Endodermal cell (in vitro differentiated cells): ENCODE measurements around the gene BCL11A. TPM values are rescaled to one million over a fixed set of nuclear protein-coding genes. Genes with fewer than 3 reads are reported as not detected.

ENCODE experiments used
- DNase-seq: peaks from one replicate; pipeline ENCODE4 v3.0.0-alpha.2; 2017
- H3K27ac ChIP-seq: 2 replicates; pipeline ENCODE4 v1.5.1; 2013; ENCODE audit warnings: mild to moderate bottlenecking, low read depth, low read length, moderate library complexity
- H3K27me3 ChIP-seq: 2 replicates; pipeline ENCODE4 v1.6.1; 2013; ENCODE audit warnings: mild to moderate bottlenecking, low read length, moderate library complexity; ENCODE audit not compliant: insufficient read depth, control insufficient read depth, poor library complexity, severe bottlenecking
- H3K36me3 ChIP-seq: 2 replicates; pipeline ENCODE4 v1.7.0; 2013; ENCODE audit warnings: mild to moderate bottlenecking, low read length, moderate library complexity; ENCODE audit not compliant: control insufficient read depth, insufficient read depth
- H3K4me1 ChIP-seq: one replicate; pipeline ENCODE4 v1.7.0; 2013; ENCODE audit warnings: low read length; ENCODE audit not compliant: control insufficient read depth, insufficient read depth
- H3K4me3 ChIP-seq: 2 replicates; pipeline ENCODE4 v1.5.1; 2013; ENCODE audit warnings: mild to moderate bottlenecking, low read length, moderate library complexity
- H3K9ac ChIP-seq: 2 replicates; pipeline ENCODE4 v1.6.1; 2013; ENCODE audit warnings: mild to moderate bottlenecking, low read length, moderate library complexity; ENCODE audit not compliant: poor library complexity, severe bottlenecking; ENCODE audit errors: extremely low read depth
- H3K9me3 ChIP-seq: 2 replicates; pipeline ENCODE4 v1.6.1; 2013; ENCODE audit warnings: mild to moderate bottlenecking, low read length, moderate library complexity; ENCODE audit not compliant: control insufficient read depth
- H3K27ac Mint-ChIP-seq: 2 replicates; pipeline ENCODE4 v1.8.0; 2020; ENCODE audit warnings: mixed read lengths
- H3K27me3 Mint-ChIP-seq: 2 replicates; pipeline ENCODE4 v1.8.0; 2021; ENCODE audit warnings: mild to moderate bottlenecking, mixed read lengths; ENCODE audit not compliant: insufficient read depth
- H3K36me3 Mint-ChIP-seq: 2 replicates; pipeline ENCODE4 v1.8.0; 2020; ENCODE audit warnings: low read depth, mixed read lengths
- H3K4me1 Mint-ChIP-seq: 2 replicates; pipeline ENCODE4 v1.8.0; 2020; ENCODE audit warnings: mixed read lengths
- H3K4me3 Mint-ChIP-seq: 2 replicates; pipeline ENCODE4 v1.8.0; 2020; ENCODE audit warnings: mild to moderate bottlenecking, moderate library complexity, mixed read lengths
- H3K9me3 Mint-ChIP-seq: 2 replicates; pipeline ENCODE4 v1.8.0; 2020; ENCODE audit warnings: mild to moderate bottlenecking, mixed read lengths
- WGBS, 2 experiments: methylation state at CpG; one replicate each; pipeline versions ENCODE4 v1.1.5 to v1.1.7; 2013; ENCODE audit warnings: missing lambda C conversion rate in 2 of 2, mixed read lengths in 1 of 2; ENCODE audit not compliant: insufficient coverage in 1 of 2, insufficient read length in 1 of 2; 5-methylcytosine and 5-hydroxymethylcytosine counted together
- total RNA-seq, 2 donors: library from RNA; stranded (reverse); fragmentation: NEBNext Ultra II Directional in 1 of 2; extraction: Animal tissue kit (Norgen Biotek cat#: 25700) in 1 of 2; gene quantifications; 2 replicates in 1 of 2; 3 replicates in 1 of 2; pipeline ENCODE4 v1.2.1, GENCODE V29; 2021
- TF ChIP-seq, protein P1 (sequence below): fragments of 200-600 bp; sonication (generic); conservative IDR thresholded peaks from 2 replicates; pipeline ENCODE4 v1.5.0; 2021; ENCODE audit warnings: antibody characterized with exemption, mild to moderate bottlenecking

The BCL11A gene
- total RNA-seq, 2 donors from 2014 or later = 14.7 to 16.3 TPM

DNA sequence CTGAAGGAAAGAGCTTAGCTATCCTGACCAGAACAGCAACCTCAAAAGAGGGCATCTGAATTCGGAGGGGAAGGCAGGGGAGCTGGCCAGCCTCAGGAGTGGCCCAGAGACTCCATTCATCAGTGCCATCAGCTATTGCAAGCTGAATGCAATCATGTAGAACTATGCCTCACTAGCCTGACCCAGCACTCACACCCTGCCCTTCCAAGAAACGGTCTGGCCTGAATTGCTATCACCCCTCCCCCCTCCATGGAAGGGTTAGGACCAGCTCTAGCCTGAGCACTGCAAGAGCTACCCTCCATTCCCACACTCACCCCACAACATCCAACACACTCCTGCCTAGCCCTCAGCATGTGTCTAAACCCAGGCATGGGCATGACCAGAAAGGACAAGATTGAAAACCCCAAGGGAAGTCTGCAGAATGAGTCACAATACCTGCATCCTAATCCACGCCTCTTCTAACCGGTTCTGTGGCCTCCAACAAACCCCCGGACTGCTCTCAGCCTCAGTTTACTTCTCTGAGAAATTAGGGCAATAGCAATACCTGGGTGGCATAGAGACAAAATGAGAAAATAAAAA is 120.3 kb downstream of the BCL11A start:
- Mint-ChIP-seq H3K27ac (no peak overlapping the region), H3K4me3 (no peak overlapping the region), H3K4me1 (peaks cover 31% of the 10 kb centered on the region), H3K9me3 (no peaks in the 10 kb centered on the region), H3K27me3 (peaks cover 18% of the 10 kb centered on the region), H3K36me3 (no peaks in the 10 kb centered on the region)
- TF ChIP-seq, protein P1, sequence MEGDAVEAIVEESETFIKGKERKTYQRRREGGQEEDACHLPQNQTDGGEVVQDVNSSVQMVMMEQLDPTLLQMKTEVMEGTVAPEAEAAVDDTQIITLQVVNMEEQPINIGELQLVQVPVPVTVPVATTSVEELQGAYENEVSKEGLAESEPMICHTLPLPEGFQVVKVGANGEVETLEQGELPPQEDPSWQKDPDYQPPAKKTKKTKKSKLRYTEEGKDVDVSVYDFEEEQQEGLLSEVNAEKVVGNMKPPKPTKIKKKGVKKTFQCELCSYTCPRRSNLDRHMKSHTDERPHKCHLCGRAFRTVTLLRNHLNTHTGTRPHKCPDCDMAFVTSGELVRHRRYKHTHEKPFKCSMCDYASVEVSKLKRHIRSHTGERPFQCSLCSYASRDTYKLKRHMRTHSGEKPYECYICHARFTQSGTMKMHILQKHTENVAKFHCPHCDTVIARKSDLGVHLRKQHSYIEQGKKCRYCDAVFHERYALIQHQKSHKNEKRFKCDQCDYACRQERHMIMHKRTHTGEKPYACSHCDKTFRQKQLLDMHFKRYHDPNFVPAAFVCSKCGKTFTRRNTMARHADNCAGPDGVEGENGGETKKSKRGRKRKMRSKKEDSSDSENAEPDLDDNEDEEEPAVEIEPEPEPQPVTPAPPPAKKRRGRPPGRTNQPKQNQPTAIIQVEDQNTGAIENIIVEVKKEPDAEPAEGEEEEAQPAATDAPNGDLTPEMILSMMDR = no peak
- H3K4me1 ChIP-seq = peaks cover 8% of the 10 kb centered on the region
- H3K9me3 ChIP-seq = no peaks in the 10 kb centered on the region
- H3K27ac ChIP-seq = no peak overlapping the region
- H3K9ac ChIP-seq = no peak overlapping the region
- 84 to 86% methylated on average over 5 of the region's 5 CpGs for WGBS, 2 experiments
- H3K36me3 ChIP-seq = no peaks in the 10 kb centered on the region
- H3K4me3 ChIP-seq = no peak overlapping the region
- no peak for DNase-seq
- peaks cover 8% of the 10 kb centered on the region for H3K27me3 ChIP-seq

DNA sequence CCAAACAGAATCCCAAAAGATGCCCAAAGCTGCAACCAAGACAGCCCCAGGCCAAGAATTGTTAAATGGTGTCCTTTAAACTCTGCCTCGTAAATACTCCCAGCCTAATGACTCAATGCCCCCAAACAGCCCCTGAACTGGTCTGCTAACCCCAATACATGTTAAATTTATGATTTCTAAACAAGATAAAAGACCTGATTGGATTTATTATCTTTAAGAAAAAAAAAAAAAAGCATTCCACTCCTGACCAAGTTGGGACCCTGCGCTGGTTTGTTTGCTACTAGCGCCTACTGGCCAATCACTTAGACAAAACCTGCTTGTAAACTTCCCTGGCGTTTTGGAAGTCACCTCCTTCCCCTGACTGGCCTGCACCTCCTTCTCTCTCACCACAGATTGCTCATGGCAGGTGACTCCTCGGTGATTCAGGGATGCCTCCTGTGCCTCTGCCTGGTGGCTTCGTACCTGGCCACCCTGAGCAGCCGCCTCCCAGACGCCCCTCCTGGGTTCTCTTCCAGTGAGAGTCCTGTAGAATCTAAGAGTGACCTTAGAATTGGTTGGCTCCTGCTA is 121.3 kb downstream of the BCL11A start:
- H3K27me3 ChIP-seq = peaks cover 5% of the 10 kb centered on the region
- no peak overlapping the region for H3K27ac ChIP-seq
- no peak overlapping the region for H3K4me3 Mint-ChIP-seq
- H3K4me1 Mint-ChIP-seq = peaks cover 23% of the 10 kb centered on the region
- WGBS, 2 experiments = 91 to 99% methylated on average over 6 to 8 of the region's 8 CpGs
- H3K27me3 Mint-ChIP-seq = peaks cover 17% of the 10 kb centered on the region
- no peak overlapping the region for H3K4me3 ChIP-seq
- no peaks in the 10 kb centered on the region for H3K9me3 Mint-ChIP-seq
- no peak overlapping the region for H3K27ac Mint-ChIP-seq
- H3K9ac ChIP-seq = no peak overlapping the region
- no peak for DNase-seq
- no peaks in the 10 kb centered on the region for H3K36me3 ChIP-seq
- H3K36me3 Mint-ChIP-seq = no peaks in the 10 kb centered on the region
- no peaks in the 10 kb centered on the region for H3K9me3 ChIP-seq
- peaks cover 8% of the 10 kb centered on the region for H3K4me1 ChIP-seq
- TF ChIP-seq, protein P1 = no peak

DNA sequence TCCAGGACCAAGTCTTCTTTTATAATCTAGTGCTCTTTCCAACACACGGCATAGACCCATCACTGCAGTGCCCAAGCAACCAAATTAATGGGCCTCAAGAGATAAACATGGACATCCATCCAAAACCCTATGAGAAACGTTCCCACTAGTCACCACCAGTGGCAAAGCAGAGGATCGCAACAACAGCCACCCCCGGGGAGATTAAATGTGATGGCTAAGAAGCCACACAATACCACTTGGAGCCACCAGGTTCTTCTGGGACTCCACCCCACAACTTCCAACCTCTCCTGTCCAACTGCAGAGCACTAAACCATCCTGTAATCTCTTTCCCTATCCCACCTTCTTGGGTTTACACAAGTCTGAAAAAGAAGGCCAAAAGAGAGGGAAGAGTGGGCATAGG is 123.8 kb downstream of the BCL11A start:
- peaks cover 7% of the 10 kb centered on the region for H3K27me3 ChIP-seq
- Mint-ChIP-seq H3K4me3 (no peak overlapping the region), H3K27me3 (peaks cover 14% of the 10 kb centered on the region), H3K36me3 (peaks cover 17% of the 10 kb centered on the region), H3K9me3 (peaks cover 4% of the 10 kb centered on the region), H3K27ac (no peak overlapping the region), H3K4me1 (peaks cover 19% of the 10 kb centered on the region)
- WGBS, 2 experiments = 93 to 100% methylated on average over 1 to 4 of the region's 4 CpGs
- H3K4me3 ChIP-seq = no peak overlapping the region
- TF ChIP-seq, protein P1 = peak; percentile 46
- H3K36me3 ChIP-seq = peaks cover 11% of the 10 kb centered on the region
- no peak overlapping the region for H3K9ac ChIP-seq
- no peak overlapping the region for H3K27ac ChIP-seq
- H3K9me3 ChIP-seq = peaks cover 13% of the 10 kb centered on the region
- peak; percentile 63 for DNase-seq
- peaks cover 5% of the 10 kb centered on the region for H3K4me1 ChIP-seq
